GM19467 (cell line): Measurements from ENCODE around the gene KCNAB1.

Experiments used
- ATAC-seq: cut with Tn5 transposase; IDR thresholded peaks from one replicate; pipeline ENCODE4 v1.9.1; 2021; ENCODE audit warnings: mild to moderate bottlenecking, moderate library complexity; ENCODE audit not compliant: unreplicated experiment

Gene KCNAB1

GRCh38 chr3:156434921-156435320 is 314.5 kb downstream of the KCNAB1 start:
- no peak for ATAC-seq

- ATAC-seq, result no peak
Measured at GRCh38 chr3:156443079-156443478, 322.7 kb downstream of the KCNAB1 start.

GRCh38 chr3:156445117-156446090 is 325.0 kb downstream of the KCNAB1 start:
- ATAC-seq, result no peak

- ATAC-seq, result peak; percentile 77
Measured at GRCh38 chr3:156448300-156448699, 327.9 kb downstream of the KCNAB1 start.

GRCh38 chr3:156449710-156450574 is 329.6 kb downstream of the KCNAB1 start:
- ATAC-seq, result no peak

GRCh38 chr3:156455839-156456238 is 335.5 kb downstream of the KCNAB1 start:
- ATAC-seq, result no peak

GRCh38 chr3:156456771-156457224 is 336.4 kb downstream of the KCNAB1 start:
- no peak for ATAC-seq

GRCh38 chr3:156459434-156459833 is 339.1 kb downstream of the KCNAB1 start:
- ATAC-seq, result no peak

- ATAC-seq, result no peak
Measured at GRCh38 chr3:156460206-156460611, 339.8 kb downstream of the KCNAB1 start.

GRCh38 chr3:156461889-156462288 is 341.5 kb downstream of the KCNAB1 start:
- no peak for ATAC-seq

GRCh38 chr3:156463123-156463522 is 342.7 kb downstream of the KCNAB1 start:
- no peak for ATAC-seq

GRCh38 chr3:156465194-156465593 is 344.8 kb downstream of the KCNAB1 start:
- ATAC-seq, result no peak

- ATAC-seq, result no peak
Measured at GRCh38 chr3:156469456-156469855, 349.1 kb downstream of the KCNAB1 start.

GRCh38 chr3:156471431-156471830 is 351.1 kb downstream of the KCNAB1 start:
- ATAC-seq, result no peak

- no peak for ATAC-seq
Measured at GRCh38 chr3:156472150-156472549, 351.8 kb downstream of the KCNAB1 start.

GRCh38 chr3:156472684-156473083 is 352.3 kb downstream of the KCNAB1 start:
- no peak for ATAC-seq

- no peak for ATAC-seq
Measured at GRCh38 chr3:156473341-156473740, 353.0 kb downstream of the KCNAB1 start.

- no peak for ATAC-seq
Measured at GRCh38 chr3:156474560-156475389, 354.4 kb downstream of the KCNAB1 start.

GRCh38 chr3:156477323-156477722 is 356.9 kb downstream of the KCNAB1 start:
- ATAC-seq, result no peak

GRCh38 chr3:156478891-156479290 is 358.5 kb downstream of the KCNAB1 start:
- ATAC-seq, result no peak

GRCh38 chr3:156479604-156480003 is 359.2 kb downstream of the KCNAB1 start:
- no peak for ATAC-seq
